Liver (tissue), 9 donors: ENCODE data around the gene LRRC8B. TPM values are rescaled to one million over a fixed set of nuclear protein-coding genes. Genes with fewer than 3 reads are reported as not detected.

Experiments used
- DNase-seq: peaks from one replicate; pipeline ENCODE4 v3.0.0-alpha.2; 2017; ENCODE audit warnings: low spot score
- H3K27ac ChIP-seq, 2 donors: one replicate each; pipeline ENCODE4 v1.7.0; 2013; ENCODE audit warnings: inconsistent platforms in 2 of 2, low read length in 2 of 2, control low read depth in 1 of 2, low read depth in 1 of 2, mild to moderate bottlenecking in 1 of 2
- H3K27me3 ChIP-seq, 4 donors: one replicate each; pipeline versions ENCODE4 v1.6.1 to v1.7.0; 2013; ENCODE audit warnings: low read length in 3 of 4, inconsistent platforms in 1 of 4, mild to moderate bottlenecking in 1 of 4, moderate library complexity in 1 of 4; ENCODE audit not compliant: control insufficient read depth in 4 of 4, insufficient read depth in 4 of 4
- H3K36me3 ChIP-seq, 4 donors: one replicate each; pipeline versions ENCODE4 v1.6.1 to v1.7.0; 2013; ENCODE audit warnings: low read length in 3 of 4, mild to moderate bottlenecking in 3 of 4, low read depth in 1 of 4, moderate library complexity in 1 of 4; ENCODE audit not compliant: control insufficient read depth in 4 of 4, insufficient read depth in 3 of 4
- H3K4me1 ChIP-seq, 4 donors: one replicate each; pipeline versions ENCODE4 v1.6.1 to v1.7.0; 2013; ENCODE audit warnings: low read length in 3 of 4, mild to moderate bottlenecking in 3 of 4, moderate library complexity in 1 of 4; ENCODE audit not compliant: control insufficient read depth in 4 of 4, insufficient read depth in 4 of 4
- H3K4me3 ChIP-seq, 3 donors: one replicate each; pipeline versions ENCODE4 v1.6.1 to v1.7.0; 2013; ENCODE audit warnings: low read length in 3 of 3, control low read depth in 1 of 3, low read depth in 1 of 3, mild to moderate bottlenecking in 1 of 3
- H3K9ac ChIP-seq, 2 donors: one replicate each; pipeline ENCODE4 v1.7.0; 2013; ENCODE audit warnings: low read length in 2 of 2, mild to moderate bottlenecking in 2 of 2, moderate library complexity in 2 of 2, control low read depth in 1 of 2, low read depth in 1 of 2
- H3K9me3 ChIP-seq, 4 donors: one replicate each; pipeline versions ENCODE4 v1.6.1 to v1.7.0; 2013; ENCODE audit warnings: low read length in 3 of 4; ENCODE audit not compliant: control insufficient read depth in 4 of 4
- ATF3 ChIP-seq: IDR thresholded peaks from 2 replicates; pipeline ENCODE4 v1.6.1; 2016; ENCODE audit warnings: antibody characterized with exemption
- CTCF ChIP-seq: fragments of 150-350 bp; IDR thresholded peaks from 2 replicates; pipeline ENCODE4 v1.5.1; 2017; ENCODE audit warnings: improper control_type of control experiment, low read depth, low read length; ENCODE audit not compliant: missing input control
- EGR1 ChIP-seq, 2 donors: IDR thresholded peaks; 2 replicates each; pipeline ENCODE4 v1.6.1; 2016 to 2018; ENCODE audit warnings: antibody characterized with exemption in 2 of 2, low read depth in 2 of 2
- FOXA1 ChIP-seq: IDR thresholded peaks from 2 replicates; pipeline ENCODE4 v1.6.1; 2016; ENCODE audit warnings: antibody characterized with exemption
- FOXA2 ChIP-seq: IDR thresholded peaks from 2 replicates; pipeline ENCODE4 v1.6.1; 2016; ENCODE audit warnings: antibody characterized with exemption
- GABPA ChIP-seq, 2 donors: IDR thresholded peaks in 1 of 2; conservative IDR thresholded peaks in 1 of 2; 2 replicates each; pipeline ENCODE4 v1.6.1; 2016; ENCODE audit warnings: antibody characterized with exemption in 2 of 2, mild to moderate bottlenecking in 1 of 2, moderate library complexity in 1 of 2
- HNF4A ChIP-seq, 2 donors: conservative IDR thresholded peaks; 2 replicates each; pipeline ENCODE4 v1.6.1; 2016; ENCODE audit warnings: antibody characterized with exemption in 2 of 2, mild to moderate bottlenecking in 2 of 2
- HNF4G ChIP-seq: IDR thresholded peaks from 2 replicates; pipeline ENCODE4 v1.6.1; 2016; ENCODE audit warnings: antibody characterized with exemption
- JUND ChIP-seq, 2 donors: IDR thresholded peaks; 2 replicates each; pipeline ENCODE4 v1.6.1; 2016; ENCODE audit warnings: antibody characterized with exemption in 2 of 2
- MAX ChIP-seq: IDR thresholded peaks from 2 replicates; pipeline ENCODE4 v1.6.1; 2016; ENCODE audit warnings: antibody characterized with exemption
- NR2F2 ChIP-seq: IDR thresholded peaks from 2 replicates; pipeline ENCODE4 v1.6.1; 2016; ENCODE audit warnings: antibody characterized with exemption
- RAD21 ChIP-seq, 2 donors: IDR thresholded peaks; 2 replicates each; pipeline ENCODE4 v1.6.1; 2016; ENCODE audit warnings: antibody characterized with exemption in 2 of 2, mild to moderate bottlenecking in 2 of 2
- REST ChIP-seq: IDR thresholded peaks from 2 replicates; pipeline ENCODE4 v1.6.1; 2016; ENCODE audit warnings: antibody characterized with exemption, mild to moderate bottlenecking
- RXRA ChIP-seq, 2 donors: IDR thresholded peaks; 2 replicates each; pipeline ENCODE4 v1.6.1; 2017 to 2018; ENCODE audit warnings: antibody characterized with exemption in 2 of 2, mild to moderate bottlenecking in 1 of 2
- SP1 ChIP-seq: IDR thresholded peaks from 2 replicates; pipeline ENCODE4 v1.6.1; 2018; ENCODE audit warnings: antibody characterized with exemption, mild to moderate bottlenecking
- TAF1 ChIP-seq: conservative IDR thresholded peaks from 2 replicates; pipeline ENCODE4 v1.6.1; 2016; ENCODE audit warnings: antibody characterized with exemption, mild to moderate bottlenecking
- YY1 ChIP-seq: IDR thresholded peaks from 2 replicates; pipeline ENCODE4 v1.6.1; 2016; ENCODE audit warnings: antibody characterized with exemption, mild to moderate bottlenecking
- ZBTB33 ChIP-seq: IDR thresholded peaks from 2 replicates; pipeline ENCODE4 v1.6.1; 2016; ENCODE audit warnings: antibody characterized with exemption
- WGBS: extraction: QIAGEN DNeasy Blood & Tissue Kit; methylation state at CpG from one replicate; pipeline ENCODE4 v1.1.7; 2013; 5-methylcytosine and 5-hydroxymethylcytosine counted together
- polyA plus RNA-seq, 2 donors: library from polyadenylated mRNA; stranded (reverse) in 1 of 2; unstranded in 1 of 2; fragments of 200-250 nt in 1 of 2; fragments of >200 nt in 1 of 2; fragmentation: Nextera tagmentation in 1 of 2; extraction: Ambion mirVana in 1 of 2; gene quantifications; one replicate each; pipeline versions ENCODE4 v1.2.1 to v1.2.3, GENCODE V29; 2013 to 2015
- total RNA-seq, 2 donors: library from RNA; depleted of rRNA; stranded (reverse); fragments of >200 nt; gene quantifications; one replicate each; pipeline ENCODE4 v1.2.3, GENCODE V29; 2014
- donor health status: healthy.
- donor health status: healthy.
- donor health status: healthy.
- donor health status: healthy.
- donor health status: healthy.

Gene LRRC8B
- total and polyA plus RNA-seq, 4 donors, result 1.2 to 4.3 (median 2.5) TPM

- WGBS, result 91% methylated on average over 20 of the region's 20 CpGs
- Histone ChIP-seq H3K4me3 (no peak overlapping the region), H3K4me1 (no peaks in the 10 kb centered on the region), H3K27me3 (no peaks in the 10 kb centered on the region), H3K9ac (no peak overlapping the region), H3K9me3 (no peaks in the 10 kb centered on the region), H3K27ac (no peak overlapping the region), H3K36me3 (no peaks in the 10 kb centered on the region)
- DNase-seq, result no peak
- TF ChIP-seq SP1 (no peak), RAD21 (IDR thresholded peaks at IDR 0.05) (no peak), FOXA1 (no peak), TAF1 (no peak), FOXA2 (no peak), HNF4G (no peak), MAX (no peak), ZBTB33 (no peak), ATF3 (no peak), GABPA (IDR thresholded peaks at IDR 0.05 in 1 of 2, conservative IDR thresholded peaks at IDR 0.05 in 1 of 2) (no peak), YY1 (no peak), NR2F2 (no peak), RXRA (IDR thresholded peaks at IDR 0.05) (no peak), EGR1 (IDR thresholded peaks at IDR 0.05; ENCODE audit: low read depth in 2 of 2) (no peak), CTCF (no peak), REST (no peak), HNF4A (conservative IDR thresholded peaks at IDR 0.05) (no peak), JUND (IDR thresholded peaks at IDR 0.05) (no peak)
These were observed 84.5 kb downstream of the LRRC8B start for GRCh38 chr1:89608984-89609725.
